ENCODE measurements around the gene TRAF3.

The TRAF3 gene

GRCh38 chr14:102941419-102942011 lies 164.3 kb downstream of the TRAF3 start:
- no peak for TF ChIP-seq BACH2 (CRISPR knock-in tag; IDR thresholded peaks at IDR 0.05; ENCODE audit: borderline replicate concordance)
- TF ChIP-seq ZFP3 (CRISPR knock-in tag; IDR thresholded peaks at IDR 0.05): no peak
- no peak for TF ChIP-seq SNAI2 (CRISPR knock-in tag; IDR thresholded peaks at IDR 0.05)
- no peak for TF ChIP-seq CSRNP3 (CRISPR knock-in tag; IDR thresholded peaks at IDR 0.05)
- TF ChIP-seq PPARA (CRISPR knock-in tag; IDR thresholded peaks at IDR 0.05; ENCODE audit: borderline replicate concordance): no peak
- TF ChIP-seq ESRRG (CRISPR knock-in tag; IDR thresholded peaks at IDR 0.05): no peak
- no peak for TF ChIP-seq TSHZ2 (CRISPR knock-in tag; IDR thresholded peaks at IDR 0.05)
- no peak for TF ChIP-seq ZNF565 (CRISPR knock-in tag; conservative IDR thresholded peaks at IDR 0.05; ENCODE audit: low read depth)
- TF ChIP-seq PATZ1 (CRISPR knock-in tag; IDR thresholded peaks at IDR 0.05; ENCODE audit: borderline replicate concordance): no peak
- no peak for TF ChIP-seq GLIS3 (CRISPR knock-in tag; IDR thresholded peaks at IDR 0.05)
- TF ChIP-seq RARB (CRISPR knock-in tag; IDR thresholded peaks at IDR 0.05): no peak
- TF ChIP-seq TCF4 (CRISPR knock-in tag; IDR thresholded peaks at IDR 0.05; ENCODE audit: borderline replicate concordance): no peak
- no peak for TF ChIP-seq ISL1 (CRISPR knock-in tag; IDR thresholded peaks at IDR 0.05)
- no peak for TF ChIP-seq POU6F1 (CRISPR knock-in tag; IDR thresholded peaks at IDR 0.05; ENCODE audit: borderline replicate concordance, low read depth)
- ATAC-seq: no peak

GRCh38 chr14:102942069-102942468 lies 164.8 kb downstream of the TRAF3 start:
- TF ChIP-seq CSDC2 (CRISPR knock-in tag; IDR thresholded peaks at IDR 0.05): no peak
- TF ChIP-seq OSR1 (CRISPR knock-in tag; IDR thresholded peaks at IDR 0.05): no peak
- no peak for TF ChIP-seq ZNF8 (CRISPR knock-in tag; IDR thresholded peaks at IDR 0.05)
- TF ChIP-seq ZFP30 (CRISPR knock-in tag; IDR thresholded peaks at IDR 0.05): no peak
- TF ChIP-seq ZNF565 (CRISPR knock-in tag; conservative IDR thresholded peaks at IDR 0.05; ENCODE audit: low read depth): no peak

GRCh38 chr14:102943454-102943853 lies 166.2 kb downstream of the TRAF3 start:
- TF ChIP-seq BACH2 (CRISPR knock-in tag; IDR thresholded peaks at IDR 0.05; ENCODE audit: borderline replicate concordance) (no peak), ZFP3 (CRISPR knock-in tag; IDR thresholded peaks at IDR 0.05) (no peak), ARNTL (CRISPR knock-in tag; IDR thresholded peaks at IDR 0.05; ENCODE audit: borderline replicate concordance, low read depth) (no peak), TOX (CRISPR knock-in tag; IDR thresholded peaks at IDR 0.05; ENCODE audit: borderline replicate concordance) (no peak), GLIS3 (CRISPR knock-in tag; IDR thresholded peaks at IDR 0.05) (no peak), ZNF565 (CRISPR knock-in tag; conservative IDR thresholded peaks at IDR 0.05; ENCODE audit: low read depth) (no peak), TCF4 (CRISPR knock-in tag; IDR thresholded peaks at IDR 0.05; ENCODE audit: borderline replicate concordance) (no peak), ZFP30 (CRISPR knock-in tag; IDR thresholded peaks at IDR 0.05) (no peak), CREB5 (CRISPR knock-in tag; IDR thresholded peaks at IDR 0.05; ENCODE audit: low read depth) (no peak), ESRRG (CRISPR knock-in tag; IDR thresholded peaks at IDR 0.05) (no peak), ZC3H10 (CRISPR knock-in tag; IDR thresholded peaks at IDR 0.05) (no peak), TSHZ2 (CRISPR knock-in tag; IDR thresholded peaks at IDR 0.05) (no peak), ZNF8 (CRISPR knock-in tag; IDR thresholded peaks at IDR 0.05) (no peak)
- no peak for ATAC-seq

More at GRCh38 chr14:102942069-102942468, 164.8 kb downstream of the TRAF3 start:
- ATAC-seq: no peak

Data from SK-N-SH treated with all-trans-retinoic acid at 6 μM for 48 hours (cell line).